Panc1 (cell line): ENCODE results near the gene PLIN4. TPM values are rescaled to one million over a fixed set of nuclear protein-coding genes. Genes with fewer than 3 reads are reported as not detected.

Experiments used
- ATAC-seq: fragments of 200-7000 bp; cut with Tn5 transposase; 2 replicates; pipeline ENCODE4 v1.9.1; 2020; ENCODE audit warnings: mild to moderate bottlenecking, moderate library complexity
- BruUV-seq: library from RNA; stranded (reverse); fragments of 400-500 nt; replicated peaks from 2 replicates; lab custom pipeline; 2021; lab: Mats Ljungman, UMichigan
- CTCF ChIA-PET: fragments of 300-600 bp; sonication (Branson Sonifier 250); formaldehyde crosslinking; loops from one replicate; lab custom pipeline; 2022; ENCODE audit warnings: antibody characterized with exemption; lab: Charles Lee
- POLR2A ChIA-PET: fragments of 300-600 bp; sonication (Branson Sonifier 250); formaldehyde crosslinking; loops from one replicate; lab custom pipeline; 2022; ENCODE audit warnings: antibody characterized with exemption; lab: Charles Lee
- DNase-seq: peaks from one replicate; pipeline ENCODE4 v3.0.0-alpha.2; 2010; ENCODE audit warnings: low read depth, low spot score
- H3K27ac ChIP-seq: 2 replicates; pipeline ENCODE4 v1.5.1; 2011; ENCODE audit warnings: mild to moderate bottlenecking, low read length, inconsistent platforms
- H3K27me3 ChIP-seq: fragments of 200-500 bp; sonication (Bioruptor generic); 2 replicates; pipeline ENCODE4 v1.6.0; 2014; ENCODE audit warnings: low read length, inconsistent platforms; ENCODE audit not compliant: control insufficient read depth, insufficient read depth
- H3K36me3 ChIP-seq: fragments of 200-500 bp; sonication (Bioruptor generic); 2 replicates; pipeline ENCODE4 v1.5.1; 2014; ENCODE audit warnings: inconsistent platforms, mild to moderate bottlenecking, low read length, moderate library complexity; ENCODE audit not compliant: control insufficient read depth, insufficient read depth
- H3K4me1 ChIP-seq: 2 replicates; pipeline ENCODE4 v1.5.1; 2011; ENCODE audit warnings: inconsistent platforms, mild to moderate bottlenecking, low read length, moderate library complexity; ENCODE audit not compliant: control insufficient read depth, insufficient read depth
- H3K4me3 ChIP-seq, 2 experiments: 2 replicates each; pipeline ENCODE4 v1.5.1; 2011 to 2012; ENCODE audit warnings: low read depth in 2 of 2, low read length in 2 of 2, mild to moderate bottlenecking in 2 of 2, inconsistent platforms in 1 of 2, moderate library complexity in 1 of 2
- H3K9me3 ChIP-seq: fragments of 200-500 bp; sonication (Bioruptor generic); 2 replicates; pipeline ENCODE4 v1.5.1; 2014; ENCODE audit warnings: low read depth, mild to moderate bottlenecking, inconsistent platforms, low read length, moderate library complexity; ENCODE audit not compliant: control insufficient read depth, insufficient read depth
- POLR2AphosphoS5 ChIP-seq: IDR thresholded peaks from 2 replicates; pipeline ENCODE4 v1.6.1; 2012; ENCODE audit warnings: mild to moderate bottlenecking, low read depth, low read length, moderate library complexity
- SIN3A ChIP-seq: IDR thresholded peaks from 2 replicates; pipeline ENCODE4 v1.6.1; 2012; ENCODE audit warnings: low read depth, mild to moderate bottlenecking, low read length, moderate library complexity, borderline replicate concordance; ENCODE audit not compliant: insufficient read depth
- TCF7L2 ChIP-seq: IDR thresholded peaks from 2 replicates; pipeline ENCODE4 v1.6.1; 2011; ENCODE audit warnings: mild to moderate bottlenecking, low read depth, low read length, inconsistent platforms
- in situ Hi-C: cut with HindIII; loops from 2 replicates; pipeline ENCODE4 v1.10.0; 2016; ENCODE audit warnings: low sequenced_read_pairs, low pct_unique_long_range_greater_than_20kb
- intact Hi-C: fragments of 100-400 bp; cut with micrococcal nuclease; formaldehyde crosslinking; loops from one replicate; pipeline ENCODE4 v1.10.0; 2022; ENCODE audit not compliant: unreplicated experiment
- total RNA-seq: library from RNA; stranded (reverse); gene quantifications from one replicate; pipeline ENCODE4 v1.2.1, GENCODE V29; 2021; ENCODE audit not compliant: unreplicated experiment
- TF ChIP-seq, protein P1 (sequence below), 2 experiments: IDR thresholded peaks; 2 replicates each; pipeline ENCODE4 v1.6.1; 2011 to 2012; ENCODE audit warnings: low read depth in 2 of 2, control low read depth in 1 of 2, low read length in 1 of 2, mild to moderate bottlenecking in 1 of 2, moderate library complexity in 1 of 2; ENCODE audit not compliant: insufficient read depth in 1 of 2
- TF ChIP-seq, protein P2 (sequence below): fragments of 450-650 bp; IDR thresholded peaks from 2 replicates; pipeline ENCODE4 v1.5.1; 2017; ENCODE audit warnings: mild to moderate bottlenecking

Gene PLIN4
- total RNA-seq, 1 experiment from 2014 or later = 10.2 TPM

DNA sequence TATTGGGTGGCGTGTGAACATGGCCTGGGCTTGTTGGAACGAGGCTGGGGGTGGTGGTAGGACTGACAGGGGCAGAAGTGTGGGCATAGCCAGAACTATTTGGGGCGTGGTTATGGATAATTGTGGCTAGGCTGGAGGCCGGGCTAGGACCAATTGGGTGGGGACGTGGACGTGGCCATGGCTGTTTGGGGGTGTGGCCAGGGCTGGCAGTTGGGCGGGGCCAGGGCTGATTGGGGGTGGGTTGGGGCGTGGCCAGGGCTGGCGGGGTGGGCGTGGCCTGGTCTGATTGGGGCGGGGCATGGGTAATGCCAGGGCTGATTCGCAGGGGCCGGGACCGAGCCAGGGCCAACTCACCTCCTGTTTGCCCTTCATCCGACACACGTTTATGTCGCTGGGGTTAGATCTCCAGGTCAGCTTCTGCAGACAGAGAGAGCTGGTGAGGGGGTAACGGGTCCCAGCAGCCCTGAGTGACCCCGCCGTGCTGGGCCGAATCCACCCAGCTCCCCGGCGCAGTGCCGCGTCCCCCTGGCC, 38.4 kb upstream of the PLIN4 start:
- intact Hi-C loops = no loop called here
- ATAC-seq = peak; percentile 81
- Histone ChIP-seq H3K9me3 (no peaks in the 10 kb centered on the region), H3K27me3 (no peaks in the 10 kb centered on the region), H3K4me1 (no peaks in the 10 kb centered on the region; the same call in 1 of the 2 replicates), H3K27ac (no peak overlapping the region), H3K4me3 (0 out of 4 replicates have a peak overlapping the region, but pooled peaks of 1 of the 2 experiments have one; percentile 23), H3K36me3 (no peaks in the 10 kb centered on the region)
- BruUV-seq = no TSS peak
- POLR2A ChIA-PET = no interaction called here
- DNase-seq = no peak
- TF ChIP-seq, protein P1, sequence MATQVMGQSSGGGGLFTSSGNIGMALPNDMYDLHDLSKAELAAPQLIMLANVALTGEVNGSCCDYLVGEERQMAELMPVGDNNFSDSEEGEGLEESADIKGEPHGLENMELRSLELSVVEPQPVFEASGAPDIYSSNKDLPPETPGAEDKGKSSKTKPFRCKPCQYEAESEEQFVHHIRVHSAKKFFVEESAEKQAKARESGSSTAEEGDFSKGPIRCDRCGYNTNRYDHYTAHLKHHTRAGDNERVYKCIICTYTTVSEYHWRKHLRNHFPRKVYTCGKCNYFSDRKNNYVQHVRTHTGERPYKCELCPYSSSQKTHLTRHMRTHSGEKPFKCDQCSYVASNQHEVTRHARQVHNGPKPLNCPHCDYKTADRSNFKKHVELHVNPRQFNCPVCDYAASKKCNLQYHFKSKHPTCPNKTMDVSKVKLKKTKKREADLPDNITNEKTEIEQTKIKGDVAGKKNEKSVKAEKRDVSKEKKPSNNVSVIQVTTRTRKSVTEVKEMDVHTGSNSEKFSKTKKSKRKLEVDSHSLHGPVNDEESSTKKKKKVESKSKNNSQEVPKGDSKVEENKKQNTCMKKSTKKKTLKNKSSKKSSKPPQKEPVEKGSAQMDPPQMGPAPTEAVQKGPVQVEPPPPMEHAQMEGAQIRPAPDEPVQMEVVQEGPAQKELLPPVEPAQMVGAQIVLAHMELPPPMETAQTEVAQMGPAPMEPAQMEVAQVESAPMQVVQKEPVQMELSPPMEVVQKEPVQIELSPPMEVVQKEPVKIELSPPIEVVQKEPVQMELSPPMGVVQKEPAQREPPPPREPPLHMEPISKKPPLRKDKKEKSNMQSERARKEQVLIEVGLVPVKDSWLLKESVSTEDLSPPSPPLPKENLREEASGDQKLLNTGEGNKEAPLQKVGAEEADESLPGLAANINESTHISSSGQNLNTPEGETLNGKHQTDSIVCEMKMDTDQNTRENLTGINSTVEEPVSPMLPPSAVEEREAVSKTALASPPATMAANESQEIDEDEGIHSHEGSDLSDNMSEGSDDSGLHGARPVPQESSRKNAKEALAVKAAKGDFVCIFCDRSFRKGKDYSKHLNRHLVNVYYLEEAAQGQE (IDR thresholded peaks at IDR 0.05; ENCODE audit: insufficient read depth in 1 of 2, low read depth in 2 of 2, low read length in 1 of 2) = no peak
- TF ChIP-seq, protein P2, sequence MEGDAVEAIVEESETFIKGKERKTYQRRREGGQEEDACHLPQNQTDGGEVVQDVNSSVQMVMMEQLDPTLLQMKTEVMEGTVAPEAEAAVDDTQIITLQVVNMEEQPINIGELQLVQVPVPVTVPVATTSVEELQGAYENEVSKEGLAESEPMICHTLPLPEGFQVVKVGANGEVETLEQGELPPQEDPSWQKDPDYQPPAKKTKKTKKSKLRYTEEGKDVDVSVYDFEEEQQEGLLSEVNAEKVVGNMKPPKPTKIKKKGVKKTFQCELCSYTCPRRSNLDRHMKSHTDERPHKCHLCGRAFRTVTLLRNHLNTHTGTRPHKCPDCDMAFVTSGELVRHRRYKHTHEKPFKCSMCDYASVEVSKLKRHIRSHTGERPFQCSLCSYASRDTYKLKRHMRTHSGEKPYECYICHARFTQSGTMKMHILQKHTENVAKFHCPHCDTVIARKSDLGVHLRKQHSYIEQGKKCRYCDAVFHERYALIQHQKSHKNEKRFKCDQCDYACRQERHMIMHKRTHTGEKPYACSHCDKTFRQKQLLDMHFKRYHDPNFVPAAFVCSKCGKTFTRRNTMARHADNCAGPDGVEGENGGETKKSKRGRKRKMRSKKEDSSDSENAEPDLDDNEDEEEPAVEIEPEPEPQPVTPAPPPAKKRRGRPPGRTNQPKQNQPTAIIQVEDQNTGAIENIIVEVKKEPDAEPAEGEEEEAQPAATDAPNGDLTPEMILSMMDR = no peak
- TF ChIP-seq SIN3A = no peak
- TF ChIP-seq POLR2AphosphoS5 = no peak
- no peak for TF ChIP-seq TCF7L2
- in situ Hi-C loops = no loop called here
- CTCF ChIA-PET = interaction anchor here (0.6 to 1.0 kb wide), 3 partner anchors 15 to 86 kb away, joined by 3 to 5 read pairs (median 3); no protein-coding TSS in a partner anchor

DNA sequence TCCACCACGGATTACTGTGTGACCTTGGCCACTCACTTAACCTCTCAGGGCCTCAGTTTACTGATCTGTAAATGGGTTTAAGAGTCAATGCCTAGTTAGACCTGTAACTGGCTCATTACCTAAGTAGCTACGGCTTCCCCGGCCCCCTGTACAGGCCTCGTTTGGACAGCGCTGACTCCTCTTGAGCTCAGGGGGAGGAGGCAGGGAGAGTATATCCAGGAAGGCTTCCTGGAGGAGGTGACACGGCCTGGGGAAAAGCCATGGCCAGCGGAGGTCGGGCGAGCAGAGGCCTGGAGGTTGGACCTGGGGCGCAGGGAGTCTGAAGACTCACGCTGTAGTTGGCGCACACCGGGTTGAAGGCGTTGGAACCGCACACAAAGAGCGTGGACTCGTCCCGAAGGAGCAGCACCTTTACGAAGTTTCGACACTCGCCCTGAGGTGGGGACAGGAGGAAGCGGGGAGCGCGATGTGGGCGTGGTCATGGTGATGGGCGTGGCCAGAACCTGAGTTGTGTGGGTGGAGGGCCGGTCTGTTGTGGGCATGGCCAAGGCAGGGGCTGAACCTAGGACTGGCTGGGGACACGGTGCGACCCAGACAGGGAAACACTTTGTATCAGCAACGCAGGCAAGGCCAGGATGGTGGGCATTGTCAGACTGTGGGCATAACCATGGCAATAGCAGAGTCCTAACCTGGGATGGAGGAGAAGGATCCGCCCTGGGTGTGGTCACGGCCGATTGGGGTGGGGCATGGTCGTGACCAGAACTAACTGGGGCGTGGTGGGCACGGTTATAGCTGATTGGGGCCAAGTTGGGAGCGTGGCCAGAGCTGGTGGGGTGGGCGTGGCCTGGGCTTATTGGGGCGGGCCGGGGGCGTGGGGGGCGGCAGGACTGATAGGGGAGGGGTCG, 37.6 kb upstream of the PLIN4 start:
- H3K27ac ChIP-seq = no peak overlapping the region
- TF ChIP-seq, protein P1 (IDR thresholded peaks at IDR 0.05; ENCODE audit: insufficient read depth in 1 of 2, low read depth in 2 of 2, low read length in 1 of 2) = no peak
- TF ChIP-seq TCF7L2 = no peak
- no TSS peak for BruUV-seq
- ATAC-seq (peak; percentile 84), DNase-seq (no peak)
- POLR2A ChIA-PET = interaction anchor here (0.6 kb wide), 1 partner anchor 570 kb away, joined by 4 read pairs; no protein-coding TSS in a partner anchor
- H3K36me3 ChIP-seq = no peaks in the 10 kb centered on the region
- H3K4me1 ChIP-seq = no peaks in the 10 kb centered on the region; the same call in 1 of the 2 replicates
- intact Hi-C loops = no loop called here
- peak overlapping the region in 1 of 2 experiments; percentile 23; a peak in 2 of 4 replicates for H3K4me3 ChIP-seq
- in situ Hi-C loops = no loop called here
- H3K27me3 ChIP-seq = no peaks in the 10 kb centered on the region
- no peaks in the 10 kb centered on the region for H3K9me3 ChIP-seq
- CTCF ChIA-PET = interaction anchor here (0.6 to 1.0 kb wide), 3 partner anchors 16 to 87 kb away, joined by 3 to 5 read pairs (median 3); no protein-coding TSS in a partner anchor
